Neuronal stem cell (in vitro differentiated cells): Measurements from ENCODE around the gene PBX2.

ENCODE experiments used
- DNase-seq: peaks from one replicate; pipeline ENCODE4 v3.0.0-alpha.2; 2013; ENCODE audit warnings: low spot score
- H2AFZ ChIP-seq: one replicate; pipeline ENCODE4 v1.6.1; 2013; ENCODE audit warnings: mild to moderate bottlenecking, low read length, inconsistent platforms
- H2AK5ac ChIP-seq: 2 replicates; pipeline ENCODE4 v1.6.1; 2013; ENCODE audit warnings: low read depth, mild to moderate bottlenecking, inconsistent platforms, low read length, moderate library complexity, mixed read lengths
- H2BK120ac ChIP-seq: 2 replicates; pipeline ENCODE4 v1.6.1; 2013; ENCODE audit warnings: low read depth, mild to moderate bottlenecking, inconsistent platforms, low read length, moderate library complexity, mixed read lengths
- H2BK12ac ChIP-seq: one replicate; pipeline ENCODE4 v1.6.1; 2013; ENCODE audit warnings: low read length, inconsistent platforms
- H2BK15ac ChIP-seq: 2 replicates; pipeline ENCODE4 v1.6.1; 2013; ENCODE audit warnings: mild to moderate bottlenecking, low read length, inconsistent platforms, mixed read lengths
- H2BK5ac ChIP-seq: one replicate; pipeline ENCODE4 v1.6.1; 2013; ENCODE audit warnings: inconsistent platforms, mild to moderate bottlenecking, low read length, moderate library complexity
- H3K14ac ChIP-seq: one replicate; pipeline ENCODE4 v1.6.1; 2013; ENCODE audit warnings: low read length, inconsistent platforms
- H3K18ac ChIP-seq: 2 replicates; pipeline ENCODE4 v1.6.1; 2013; ENCODE audit warnings: low read length, inconsistent platforms
- H3K23ac ChIP-seq: 2 replicates; pipeline ENCODE4 v1.6.1; 2013; ENCODE audit warnings: low read depth, mild to moderate bottlenecking, mixed read lengths, low read length, inconsistent platforms; ENCODE audit not compliant: poor library complexity
- H3K27ac ChIP-seq: replicated peaks from 3 replicates; pipeline ENCODE4 v1.5.1; 2013; ENCODE audit warnings: low read length, inconsistent platforms
- H3K27me3 ChIP-seq, 3 experiments: 2 replicates each; pipeline ENCODE4 v1.6.1; 2013; ENCODE audit warnings: low read length in 3 of 3, mild to moderate bottlenecking in 2 of 3, inconsistent platforms in 1 of 3, low read depth in 1 of 3, mixed read lengths in 1 of 3, moderate library complexity in 1 of 3; ENCODE audit not compliant: control insufficient read depth in 3 of 3, insufficient read depth in 3 of 3
- H3K36me3 ChIP-seq, 2 donors: replicated peaks in 1 of 2; 2 replicates each; pipeline ENCODE4 v1.6.1; 2013; ENCODE audit warnings: low read length in 2 of 2; ENCODE audit not compliant: control insufficient read depth in 2 of 2, insufficient read depth in 2 of 2
- H3K4ac ChIP-seq: 2 replicates; pipeline ENCODE4 v1.6.1; 2013; ENCODE audit warnings: inconsistent platforms, mild to moderate bottlenecking, low read length, moderate library complexity
- H3K4me1 ChIP-seq, 2 donors: 1 replicate in 1 of 2; 2 replicates in 1 of 2; pipeline ENCODE4 v1.6.1; 2013; ENCODE audit warnings: low read length in 2 of 2, low read depth in 1 of 2; ENCODE audit not compliant: control insufficient read depth in 2 of 2, insufficient read depth in 1 of 2
- H3K4me2 ChIP-seq: one replicate; pipeline ENCODE4 v1.6.1; 2013; ENCODE audit warnings: mild to moderate bottlenecking, low read length, inconsistent platforms; ENCODE audit not compliant: insufficient read depth, poor library complexity, severe bottlenecking
- H3K4me3 ChIP-seq, 2 donors: 2 replicates each; pipeline ENCODE4 v1.5.1; 2013; ENCODE audit warnings: low read length in 2 of 2, mild to moderate bottlenecking in 2 of 2, inconsistent platforms in 1 of 2, moderate library complexity in 1 of 2
- H3K79me1 ChIP-seq: one replicate; pipeline ENCODE4 v1.6.1; 2013; ENCODE audit warnings: low read depth, mild to moderate bottlenecking, inconsistent platforms, low read length, moderate library complexity
- H3K9ac ChIP-seq: one replicate; pipeline ENCODE4 v1.6.1; 2013; ENCODE audit warnings: mild to moderate bottlenecking, low read depth, low read length, inconsistent platforms; ENCODE audit not compliant: poor library complexity
- H3K9me3 ChIP-seq, 2 donors: replicated peaks in 1 of 2; 2 replicates each; pipeline versions ENCODE3 to v1.6.1; 2013; ENCODE audit warnings: low read length in 2 of 2, mild to moderate bottlenecking in 2 of 2, inconsistent platforms in 1 of 2, low read depth in 1 of 2, mixed read lengths in 1 of 2, moderate library complexity in 1 of 2; ENCODE audit not compliant: control insufficient read depth in 2 of 2, insufficient read depth in 1 of 2
- H4K8ac ChIP-seq: one replicate; pipeline ENCODE4 v1.6.1; 2013; ENCODE audit warnings: low read depth, mild to moderate bottlenecking, inconsistent platforms, low read length, moderate library complexity
- H4K91ac ChIP-seq: one replicate; pipeline ENCODE4 v1.6.1; 2013; ENCODE audit warnings: low read length, low read depth, mild to moderate bottlenecking, inconsistent platforms; ENCODE audit not compliant: poor library complexity
- WGBS, 2 donors: extraction: QIAGEN DNeasy Blood & Tissue Kit; methylation state at CpG; one replicate each; pipeline ENCODE4 v1.1.7; 2013; ENCODE audit warnings: missing lambda C conversion rate in 2 of 2, mixed read lengths in 1 of 2; ENCODE audit not compliant: insufficient read length in 2 of 2, insufficient replicate concordance in 1 of 2; ENCODE audit errors: extremely low coverage in 2 of 2; 5-methylcytosine and 5-hydroxymethylcytosine counted together

PBX2 gene

DNA sequence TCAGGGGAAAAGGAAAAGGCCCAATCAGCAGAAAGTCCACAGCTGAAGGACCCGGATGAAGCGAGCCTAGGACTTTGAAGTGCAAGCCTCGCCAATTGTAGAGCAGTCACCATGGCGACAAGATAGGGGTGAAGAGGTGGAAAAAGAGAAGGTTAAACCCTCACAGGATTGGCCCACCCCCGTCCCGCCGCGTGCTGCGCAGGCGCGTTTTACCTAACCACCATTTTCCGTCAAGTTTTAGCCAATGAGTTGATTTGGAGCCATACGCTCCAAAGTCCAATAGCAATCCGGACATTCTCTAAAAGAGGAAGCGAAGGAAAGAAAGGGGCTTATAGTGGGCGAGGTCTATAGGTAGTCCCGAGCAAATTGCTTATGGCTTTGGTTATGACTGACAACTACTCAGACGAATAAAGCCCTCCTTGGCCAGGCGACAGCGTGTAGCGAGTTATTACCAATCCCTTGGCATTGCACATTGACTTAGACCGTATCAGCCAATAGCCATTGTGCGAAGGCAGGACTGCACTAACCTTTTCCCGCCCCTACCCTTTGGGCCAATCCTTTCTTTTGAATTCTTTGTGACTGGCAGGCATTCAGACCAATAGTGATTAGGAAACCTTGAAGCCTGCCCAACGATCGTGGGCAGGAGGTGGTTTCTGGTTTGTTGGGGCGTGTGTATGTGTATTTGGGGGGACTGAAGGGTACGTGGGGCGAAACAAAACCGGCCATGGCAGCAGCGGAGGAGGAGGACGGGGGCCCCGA, 12.0 kb downstream of the PBX2 start, which contains the start of gene RNF5:
RNF5 (plus strand) TSS at position 618 of the 759 bp plus-strand sequence; CDS start at position 725, 107 bp downstream.
- H4K91ac ChIP-seq: no peak within 1 kb of the TSS
- no CpG with 5 or more reads among the region's 33 CpGs for WGBS, 2 donors

DNA sequence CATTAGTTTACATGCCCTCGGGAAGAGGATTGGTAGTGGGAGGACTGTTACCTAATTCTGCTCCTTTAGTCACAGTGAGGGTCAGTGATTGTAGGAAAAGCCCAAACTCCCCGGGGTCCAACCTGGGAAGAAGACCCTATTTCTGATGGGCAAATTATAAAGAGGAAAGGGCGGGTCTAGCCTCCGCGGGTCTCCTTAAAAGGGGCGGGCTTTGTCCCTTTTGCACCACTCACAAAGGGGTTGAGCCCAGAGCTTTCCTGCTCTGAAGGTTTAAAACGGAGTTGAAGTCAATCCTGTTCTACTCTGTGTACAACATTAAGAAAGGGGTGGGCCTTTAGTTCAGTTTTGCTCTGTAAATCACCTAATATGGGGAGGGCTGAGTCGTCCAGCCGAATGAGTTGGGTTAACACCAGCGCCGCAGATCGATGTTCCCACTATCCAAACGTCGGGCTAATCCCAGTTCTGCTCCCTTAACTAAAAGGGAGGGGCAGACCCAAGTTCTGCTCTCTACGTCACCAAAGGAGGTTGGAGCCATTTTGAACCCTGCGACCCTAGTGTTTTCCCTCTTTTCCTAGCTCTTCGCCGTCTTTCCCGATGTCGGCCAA, 12.7 kb downstream of the PBX2 start:
- Histone ChIP-seq H2BK5ac (peak overlapping the region; percentile 13), H2BK120ac (no peak overlapping the region), H3K4ac (no peak overlapping the region), H3K9ac (peak overlapping the region; percentile 73), H3K4me1 (peaks cover 9 to 16% of the 10 kb centered on the region in 2 donors), H2BK12ac (no peak overlapping the region), H3K9me3 (no peaks in the 10 kb centered on the region), H3K14ac (no peak overlapping the region), H3K4me3 (peak overlapping the region; percentile 72), H3K27ac (peak overlapping the region; percentile 99), H2AFZ (peak overlapping the region; percentile 53), H3K27me3 (no peaks in the 10 kb centered on the region), H4K8ac (no peak overlapping the region), H3K4me2 (peak overlapping the region; percentile 68), H3K18ac (peak overlapping the region; percentile 73), H3K23ac (no peak overlapping the region), H3K79me1 (peaks cover 3% of the 10 kb centered on the region), H3K36me3 (peaks cover 12 to 37% of the 10 kb centered on the region in 2 donors), H4K91ac (no peak overlapping the region), H2AK5ac (no peak overlapping the region), H2BK15ac (no peak overlapping the region)
- WGBS, 2 donors: no CpG with 5 or more reads among the region's 20 CpGs
- DNase-seq: no peak

More for the DNA sequence above, 12.0 kb downstream of the PBX2 start, which contains the start of gene RNF5:
- Histone ChIP-seq H3K23ac (peak within 1 kb of the TSS; percentile 39), H2AFZ (peak within 1 kb of the TSS; percentile 55), H2BK15ac (peak within 1 kb of the TSS; percentile 1), H3K27ac (peak within 1 kb of the TSS; percentile 99), H3K18ac (peak within 1 kb of the TSS; percentile 58), H3K36me3 (peaks cover 18 to 44% of the 10 kb centered on the region in 2 donors), H3K4me1 (peaks cover 9 to 16% of the 10 kb centered on the region in 2 donors), H4K8ac (no peak within 1 kb of the TSS), H3K4me2 (peak within 1 kb of the TSS; percentile 68), H3K9ac (peak within 1 kb of the TSS; percentile 78), H2BK12ac (no peak within 1 kb of the TSS), H2BK5ac (peak within 1 kb of the TSS; percentile 84), H2AK5ac (no peak within 1 kb of the TSS), H3K4ac (no peak within 1 kb of the TSS), H3K14ac (no peak within 1 kb of the TSS), H2BK120ac (no peak within 1 kb of the TSS), H3K79me1 (peaks cover 3% of the 10 kb centered on the region), H3K4me3 (peak within 1 kb of the TSS; percentile 72 to 86), H3K9me3 (no peaks in the 10 kb centered on the region), H3K27me3 (no peaks in the 10 kb centered on the region)
- DNase-seq: peak; percentile 100

DNA sequence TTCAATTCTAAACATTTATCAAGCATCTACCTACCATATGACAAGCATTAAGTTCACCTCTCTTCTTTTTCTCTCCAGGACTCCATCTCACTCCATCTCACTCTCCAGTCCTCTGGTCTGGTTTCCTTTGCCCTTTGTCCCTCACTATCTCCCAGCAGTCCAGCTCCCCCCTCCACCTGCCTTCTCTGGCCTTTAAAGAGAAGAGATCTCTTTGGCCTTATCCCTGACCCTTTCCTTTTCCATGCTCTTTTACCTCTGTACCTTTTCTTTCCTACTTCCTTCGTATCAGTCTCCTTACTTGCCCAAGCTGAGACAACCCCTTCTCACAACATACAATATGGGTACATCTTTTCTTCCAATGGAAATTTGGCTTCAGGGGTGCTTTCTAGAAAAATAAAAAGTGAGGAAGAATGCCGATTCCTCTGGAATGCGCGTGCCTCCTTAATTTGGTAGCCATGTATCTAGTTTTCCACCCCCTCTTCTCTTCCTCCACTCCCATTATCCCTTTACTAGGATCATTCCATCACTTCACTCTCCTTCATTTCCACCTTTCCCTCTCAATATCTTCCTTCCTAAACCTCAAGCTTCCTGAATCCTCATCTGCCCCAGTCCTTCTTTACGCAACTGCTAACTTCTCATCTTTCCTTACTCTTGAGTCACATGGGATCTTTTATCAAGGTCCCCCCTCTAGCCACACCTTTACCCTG, 13.4 kb downstream of the PBX2 start:
- peaks cover 8 to 34% of the 10 kb centered on the region in 2 donors for H3K36me3 ChIP-seq
- peaks cover 3% of the 10 kb centered on the region for H3K79me1 ChIP-seq
- H2BK15ac ChIP-seq: no peak overlapping the region
- H2BK120ac ChIP-seq: no peak overlapping the region
- H3K4me2 ChIP-seq: peak overlapping the region; percentile 68
- no peak overlapping the region for H2BK12ac ChIP-seq
- H2BK5ac ChIP-seq: peak overlapping the region; percentile 13
- H2AFZ ChIP-seq: peak overlapping the region; percentile 53
- no peak overlapping the region for H3K23ac ChIP-seq
- H3K4me3 ChIP-seq: peak overlapping the region; percentile 72
- H4K91ac ChIP-seq: no peak overlapping the region
- H4K8ac ChIP-seq: no peak overlapping the region
- peak overlapping the region; percentile 73 for H3K18ac ChIP-seq
- no CpG with 5 or more reads among the region's 5 CpGs for WGBS, 2 donors
- peak overlapping the region; percentile 99 for H3K27ac ChIP-seq
- no peaks in the 10 kb centered on the region for H3K27me3 ChIP-seq
- no peak overlapping the region for H3K9ac ChIP-seq
- H2AK5ac ChIP-seq: no peak overlapping the region
- peaks cover 9 to 16% of the 10 kb centered on the region in 2 donors for H3K4me1 ChIP-seq
- DNase-seq: no peak
- H3K4ac ChIP-seq: no peak overlapping the region
- H3K9me3 ChIP-seq: no peaks in the 10 kb centered on the region
- no peak overlapping the region for H3K14ac ChIP-seq
